ENCODE results near the gene OR52H1.
A peak's percentile ranks its signal among the peaks of the same experiment; 100 is the strongest.

Gene OR52H1

DNA sequence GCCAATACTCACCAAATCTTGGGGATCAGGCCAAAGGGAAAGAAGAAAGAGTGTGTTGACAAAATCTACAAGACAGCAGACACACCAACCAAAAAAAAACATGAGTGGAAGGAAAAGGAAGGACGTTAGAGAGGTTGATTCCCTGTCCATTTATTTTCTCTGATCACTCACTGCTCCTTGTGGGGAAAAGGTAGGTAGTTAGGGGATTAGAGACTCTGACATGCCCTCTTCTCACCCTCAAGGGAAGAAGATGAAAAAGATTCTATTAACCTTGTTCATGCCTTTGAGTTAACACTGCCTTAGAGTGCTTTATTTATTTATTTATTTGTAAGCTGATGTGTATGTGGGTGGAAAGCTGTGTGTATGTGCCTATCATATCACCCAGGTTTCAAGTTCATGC lies at the start of gene OR52H1:
TSS of gene OR52H1 (minus strand) at position 101 of the 400 bp plus-strand sequence. CDS start 3,035 bp downstream, outside the sequence.
- no peak within 1 kb of the TSS for H3K4me2 ChIP-seq (ENCODE audit: low read depth, low read length, poor library complexity, severe bottlenecking)
- no peaks in the 10 kb centered on the region for H3F3A ChIP-seq (ENCODE audit: low read depth)
- no peak within 1 kb of the TSS for H3K4me3 ChIP-seq (ENCODE audit: low read length, poor library complexity, severe bottlenecking)
- H3K9me2 ChIP-seq (replicated peaks; ENCODE audit: low read depth, low read length) = no peaks in the 10 kb centered on the region
- H3K36me3 ChIP-seq (ENCODE audit: insufficient read depth, low read length) = no peaks in the 10 kb centered on the region
- no peak within 1 kb of the TSS for H2AFZ ChIP-seq (ENCODE audit: low read length)
- H3K27me3 ChIP-seq (ENCODE audit: insufficient read depth, low read length, poor library complexity, severe bottlenecking) = no peaks in the 10 kb centered on the region
- H4K20me1 ChIP-seq (ENCODE audit: insufficient read depth, low read length, poor library complexity, severe bottlenecking) = no peaks in the 10 kb centered on the region
- H3K9ac ChIP-seq (ENCODE audit: low read depth, low read length, poor library complexity, severe bottlenecking) = no peak within 1 kb of the TSS
- TF ChIP-seq EZH2phosphoT487 (IDR thresholded peaks at IDR 0.05; ENCODE audit: borderline replicate concordance) (no peak), CTCF (conservative IDR thresholded peaks at IDR 0.05; ENCODE audit: low read length) (no peak)
- no peaks in the 10 kb centered on the region for H3K9me3 ChIP-seq (ENCODE audit: insufficient read depth, low read depth, low read length)
- no peaks in the 10 kb centered on the region for H3K79me2 ChIP-seq (ENCODE audit: insufficient read depth, low read length)
- no peaks in the 10 kb centered on the region for H3K4me1 ChIP-seq (ENCODE audit: insufficient read depth, low read length, poor library complexity, severe bottlenecking)

- Histone ChIP-seq H3K27me3 (ENCODE audit: insufficient read depth, low read length, poor library complexity, severe bottlenecking) (no peaks in the 10 kb centered on the region), H3K9me3 (ENCODE audit: insufficient read depth, low read depth, low read length) (no peaks in the 10 kb centered on the region), H3K4me2 (ENCODE audit: low read depth, low read length, poor library complexity, severe bottlenecking) (no peak overlapping the region), H3K79me2 (ENCODE audit: insufficient read depth, low read length) (no peaks in the 10 kb centered on the region), H3K36me3 (ENCODE audit: insufficient read depth, low read length) (no peaks in the 10 kb centered on the region), H3K4me1 (ENCODE audit: insufficient read depth, low read length, poor library complexity, severe bottlenecking) (no peaks in the 10 kb centered on the region), H4K20me1 (ENCODE audit: insufficient read depth, low read length, poor library complexity, severe bottlenecking) (no peaks in the 10 kb centered on the region), H3K9ac (ENCODE audit: low read depth, low read length, poor library complexity, severe bottlenecking) (no peak overlapping the region), H3F3A (ENCODE audit: low read depth) (no peaks in the 10 kb centered on the region), H2AFZ (ENCODE audit: low read length) (no peak overlapping the region), H3K9me2 (replicated peaks; ENCODE audit: low read depth, low read length) (no peaks in the 10 kb centered on the region), H3K4me3 (ENCODE audit: low read length, poor library complexity, severe bottlenecking) (no peak overlapping the region)
- TF ChIP-seq EZH2phosphoT487 (IDR thresholded peaks at IDR 0.05; ENCODE audit: borderline replicate concordance) (no peak), CTCF (conservative IDR thresholded peaks at IDR 0.05; ENCODE audit: low read length) (no peak)
Observed at GRCh38 chr11:5597953-5598352, 49.6 kb upstream of the OR52H1 start.

DNA sequence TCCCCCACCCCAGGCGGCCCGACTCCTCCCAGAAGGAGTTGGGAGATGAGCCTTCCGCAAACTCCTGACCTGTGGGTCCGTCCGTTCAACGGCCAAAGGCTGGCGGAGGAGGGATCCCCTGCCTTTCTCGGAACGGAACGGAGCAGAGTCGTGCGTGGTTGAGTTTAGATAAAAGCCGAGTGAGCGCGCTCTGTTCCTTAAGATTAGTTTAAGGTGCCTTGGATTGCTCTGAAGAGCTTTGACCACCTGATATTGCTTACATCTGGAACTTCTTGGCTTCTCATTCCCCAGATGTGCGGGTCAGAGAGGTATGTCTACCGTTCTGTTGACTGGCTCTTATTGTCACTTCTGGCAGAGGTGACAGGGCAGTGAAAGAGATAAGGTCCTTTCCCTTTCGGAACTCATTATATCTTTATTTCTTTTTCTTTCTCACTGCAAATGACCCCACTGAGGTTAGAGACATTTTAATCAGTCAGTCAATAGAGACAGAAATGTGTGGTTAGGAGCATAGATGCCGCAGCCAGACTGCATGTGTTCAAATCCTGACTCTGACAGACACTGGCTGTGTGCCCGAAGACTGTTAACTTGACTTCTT lies 48.4 kb upstream of the OR52H1 start, which contains the start of gene TRIM6:
TSS of gene TRIM6 (plus strand) at position 31 of the 595 bp plus-strand sequence. CDS start at position 292, 261 bp downstream.
- Histone ChIP-seq H3K4me1 (ENCODE audit: insufficient read depth, low read length, poor library complexity, severe bottlenecking) (no peaks in the 10 kb centered on the region), H2AFZ (ENCODE audit: low read length) (no peak within 1 kb of the TSS), H3K4me2 (ENCODE audit: low read depth, low read length, poor library complexity, severe bottlenecking) (no peak within 1 kb of the TSS), H3K79me2 (ENCODE audit: insufficient read depth, low read length) (no peaks in the 10 kb centered on the region), H3K36me3 (ENCODE audit: insufficient read depth, low read length) (no peaks in the 10 kb centered on the region), H3K9me2 (replicated peaks; ENCODE audit: low read depth, low read length) (no peaks in the 10 kb centered on the region), H3K9me3 (ENCODE audit: insufficient read depth, low read depth, low read length) (no peaks in the 10 kb centered on the region), H3K27me3 (ENCODE audit: insufficient read depth, low read length, poor library complexity, severe bottlenecking) (no peaks in the 10 kb centered on the region), H4K20me1 (ENCODE audit: insufficient read depth, low read length, poor library complexity, severe bottlenecking) (no peaks in the 10 kb centered on the region), H3K4me3 (ENCODE audit: low read length, poor library complexity, severe bottlenecking) (peak within 1 kb of the TSS; percentile 50), H3F3A (ENCODE audit: low read depth) (no peaks in the 10 kb centered on the region), H3K9ac (ENCODE audit: low read depth, low read length, poor library complexity, severe bottlenecking) (no peak within 1 kb of the TSS)
- TF ChIP-seq CTCF (conservative IDR thresholded peaks at IDR 0.05; ENCODE audit: low read length) (no peak), EZH2phosphoT487 (IDR thresholded peaks at IDR 0.05; ENCODE audit: borderline replicate concordance) (no peak)

All from Loucy (cell line).